Measurements from ENCODE around the gene TENT5A. TPM values are rescaled to one million over a fixed set of nuclear protein-coding genes. Genes with fewer than 3 reads are reported as not detected.

Gene TENT5A
- total and polyA plus RNA-seq, 2 donors (not counting 3 experiments of a cell fraction or from before 2014, with no cell fraction given) = 0.26 to 1.2 TPM

DNA sequence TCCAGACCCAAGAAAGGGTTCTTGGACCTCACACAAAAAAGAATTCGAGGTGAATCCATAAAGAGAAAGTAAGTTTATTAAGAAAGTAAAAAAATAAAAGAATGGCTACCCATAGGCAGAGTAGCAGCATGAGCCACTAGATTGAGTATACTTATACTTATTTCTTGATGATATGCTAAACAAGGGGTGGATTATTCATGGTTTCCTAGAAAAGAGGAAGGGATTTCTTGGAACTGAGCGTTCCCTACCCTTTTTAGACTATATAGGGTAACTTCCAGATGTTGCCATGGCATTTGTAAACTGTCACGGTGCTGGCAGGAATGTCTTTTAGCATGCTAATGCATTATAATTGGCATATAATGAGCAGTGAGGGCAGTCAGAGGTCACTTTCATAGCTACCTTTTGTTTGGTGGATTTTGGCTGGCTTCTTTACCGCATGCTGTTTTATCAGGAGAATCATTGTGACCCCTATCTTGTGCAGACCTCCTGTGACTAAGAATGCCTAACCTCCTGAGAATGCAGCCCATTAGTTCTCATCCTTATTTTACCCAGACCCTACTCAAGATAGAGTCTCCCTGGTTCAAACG lies 44.3 kb downstream of the TENT5A start:
- H3K79me2 ChIP-seq (ENCODE audit: control insufficient read depth, insufficient read depth, low read length) = no peaks in the 10 kb centered on the region
- H3K27ac ChIP-seq (ENCODE audit: insufficient read depth, low read depth, low read length) = no peak overlapping the region
- no peaks in the 10 kb centered on the region for H3K4me1 ChIP-seq (ENCODE audit: control insufficient read depth, extremely low read depth, insufficient read depth, low read length)
- intact Hi-C loops (cut with micrococcal nuclease) = no loop called here
- H3K9ac ChIP-seq (replicated peaks; ENCODE audit: extremely low read depth, insufficient read depth, low read length) = no peak overlapping the region
- H3K9me3 ChIP-seq (replicated peaks; ENCODE audit: control insufficient read depth, insufficient read depth, low read length) = no peaks in the 10 kb centered on the region
- no peak overlapping the region for H3K4me3 ChIP-seq (replicated peaks in 1 of 3; ENCODE audit: insufficient read depth in 1 of 3, low read depth in 1 of 3, low read length in 3 of 3)
- FAIRE-seq = no peak
- TF ChIP-seq GATA2 (IDR thresholded peaks at IDR 0.05; ENCODE audit: insufficient read depth, insufficient read length, low read depth, low read length) (no peak), EZH2 (IDR thresholded peaks at IDR 0.05; ENCODE audit: borderline replicate concordance, low read depth, low read length, severe bottlenecking) (no peak), JUN (IDR thresholded peaks at IDR 0.05; ENCODE audit: borderline replicate concordance, insufficient read depth, insufficient read length, low read depth) (no peak), FOS (IDR thresholded peaks at IDR 0.05; ENCODE audit: borderline replicate concordance, insufficient read depth, low read length) (no peak), POLR2AphosphoS5 (IDR thresholded peaks at IDR 0.05; ENCODE audit: insufficient read depth, low read depth, low read length) (no peak), POLR2A (IDR thresholded peaks at IDR 0.05; ENCODE audit: low read depth, low read length) (no peak), MYC (IDR thresholded peaks at IDR 0.05; ENCODE audit: low read depth, low read length) (no peak)
- TF ChIP-seq, protein P1, sequence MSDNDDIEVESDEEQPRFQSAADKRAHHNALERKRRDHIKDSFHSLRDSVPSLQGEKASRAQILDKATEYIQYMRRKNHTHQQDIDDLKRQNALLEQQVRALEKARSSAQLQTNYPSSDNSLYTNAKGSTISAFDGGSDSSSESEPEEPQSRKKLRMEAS (IDR thresholded peaks at IDR 0.05; ENCODE audit: insufficient read depth, insufficient read length) = no peak
- TF ChIP-seq, protein P2, sequence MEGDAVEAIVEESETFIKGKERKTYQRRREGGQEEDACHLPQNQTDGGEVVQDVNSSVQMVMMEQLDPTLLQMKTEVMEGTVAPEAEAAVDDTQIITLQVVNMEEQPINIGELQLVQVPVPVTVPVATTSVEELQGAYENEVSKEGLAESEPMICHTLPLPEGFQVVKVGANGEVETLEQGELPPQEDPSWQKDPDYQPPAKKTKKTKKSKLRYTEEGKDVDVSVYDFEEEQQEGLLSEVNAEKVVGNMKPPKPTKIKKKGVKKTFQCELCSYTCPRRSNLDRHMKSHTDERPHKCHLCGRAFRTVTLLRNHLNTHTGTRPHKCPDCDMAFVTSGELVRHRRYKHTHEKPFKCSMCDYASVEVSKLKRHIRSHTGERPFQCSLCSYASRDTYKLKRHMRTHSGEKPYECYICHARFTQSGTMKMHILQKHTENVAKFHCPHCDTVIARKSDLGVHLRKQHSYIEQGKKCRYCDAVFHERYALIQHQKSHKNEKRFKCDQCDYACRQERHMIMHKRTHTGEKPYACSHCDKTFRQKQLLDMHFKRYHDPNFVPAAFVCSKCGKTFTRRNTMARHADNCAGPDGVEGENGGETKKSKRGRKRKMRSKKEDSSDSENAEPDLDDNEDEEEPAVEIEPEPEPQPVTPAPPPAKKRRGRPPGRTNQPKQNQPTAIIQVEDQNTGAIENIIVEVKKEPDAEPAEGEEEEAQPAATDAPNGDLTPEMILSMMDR (IDR thresholded peaks at IDR 0.05; ENCODE audit: extremely low read depth in 1 of 2, insufficient read depth in 1 of 2, low read depth in 1 of 2, low read length in 2 of 2) = no peak
- no peak for DNase-seq (ENCODE audit: low read depth, low spot score)
- no peak overlapping the region for H3K4me2 ChIP-seq (ENCODE audit: insufficient read depth, low read length)
- ChIA-PET CTCF (no interaction called here), POLR2A (no interaction called here)
- H4K20me1 ChIP-seq (replicated peaks; ENCODE audit: control insufficient read depth, extremely low read depth, insufficient read depth, low read length) = no peaks in the 10 kb centered on the region
- BruUV-seq (replicated peaks) = no TSS peak
- H3K9me1 ChIP-seq (replicated peaks; ENCODE audit: control insufficient read depth, extremely low read depth, insufficient read depth, low read length) = no peaks in the 10 kb centered on the region
- dilution Hi-C loops (cut with MboI; ENCODE audit: extremely low pct_ligation_motif_present, low sequenced_read_pairs) = no loop called here
- H3K36me3 ChIP-seq (ENCODE audit: control insufficient read depth in 2 of 2, extremely low read depth in 1 of 2, insufficient read depth in 2 of 2, low read length in 2 of 2) = no peaks in the 10 kb centered on the region
- no peaks in the 10 kb centered on the region for H3K27me3 ChIP-seq (ENCODE audit: control insufficient read depth in 2 of 2, insufficient read depth in 2 of 2, low read length in 2 of 2)
- H2AFZ ChIP-seq (ENCODE audit: low read depth, low read length) = no peak overlapping the region
